Stimulated activated CD4-positive, alpha-beta T cell treated with anti-CD3 and anti-CD28 coated beads, Interleukin-15, amount 100 ng/mL, for 24 hours (primary cell): ENCODE data around the gene PTPRO.

Experiments used
- DNase-seq: peaks from one replicate; pipeline ENCODE4 v3.0.0-alpha.2; 2020

The PTPRO gene

GRCh38 chr12:15322164-15323061 is at the start of gene PTPRO:
Gene PTPRO, plus strand, starts transcription at chr12:15322508.
- DNase-seq: peak; percentile 9

DNA sequence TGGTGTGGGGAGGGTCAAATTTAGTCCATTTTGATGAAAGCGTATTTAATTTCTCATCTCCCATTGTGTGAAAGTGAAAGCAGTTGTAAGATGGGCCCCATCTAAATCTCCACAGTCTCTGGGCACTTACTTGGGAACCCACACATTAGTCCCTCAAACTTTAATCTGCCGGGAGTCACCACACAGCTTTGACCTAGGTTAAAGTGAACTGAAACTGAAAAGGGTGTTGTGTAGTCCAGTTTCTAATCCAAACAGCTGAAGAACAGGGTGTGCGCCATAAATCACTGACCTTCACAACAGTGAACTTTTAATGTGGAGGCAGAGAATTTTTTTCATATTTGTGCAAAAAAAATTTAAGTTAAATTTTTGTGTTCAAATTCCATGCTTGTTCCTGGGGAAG is 48.4 kb upstream of the PTPRO start:
- DNase-seq: no peak

DNA sequence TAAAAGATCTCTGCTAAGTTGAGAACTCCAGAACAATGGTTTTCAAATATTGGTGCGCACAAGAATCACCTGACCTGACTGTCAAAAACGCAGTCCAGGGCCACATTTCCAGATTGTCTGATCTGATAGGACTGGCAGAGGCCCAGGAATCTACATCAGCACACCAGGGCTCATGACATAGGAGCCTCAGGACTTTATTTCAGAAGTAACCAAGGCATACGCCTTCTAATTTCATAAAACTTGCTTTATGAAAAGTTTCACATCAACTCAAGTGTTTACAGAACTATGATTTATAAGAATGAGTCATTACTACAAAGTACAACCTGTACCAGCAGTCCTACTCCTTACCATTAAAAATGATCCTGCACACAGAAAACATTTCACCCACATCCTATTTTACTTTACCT is 47.7 kb upstream of the PTPRO start:
- DNase-seq: no peak

GRCh38 chr12:15276088-15276698 is 46.1 kb upstream of the PTPRO start:
- peak; percentile 4 for DNase-seq

DNA sequence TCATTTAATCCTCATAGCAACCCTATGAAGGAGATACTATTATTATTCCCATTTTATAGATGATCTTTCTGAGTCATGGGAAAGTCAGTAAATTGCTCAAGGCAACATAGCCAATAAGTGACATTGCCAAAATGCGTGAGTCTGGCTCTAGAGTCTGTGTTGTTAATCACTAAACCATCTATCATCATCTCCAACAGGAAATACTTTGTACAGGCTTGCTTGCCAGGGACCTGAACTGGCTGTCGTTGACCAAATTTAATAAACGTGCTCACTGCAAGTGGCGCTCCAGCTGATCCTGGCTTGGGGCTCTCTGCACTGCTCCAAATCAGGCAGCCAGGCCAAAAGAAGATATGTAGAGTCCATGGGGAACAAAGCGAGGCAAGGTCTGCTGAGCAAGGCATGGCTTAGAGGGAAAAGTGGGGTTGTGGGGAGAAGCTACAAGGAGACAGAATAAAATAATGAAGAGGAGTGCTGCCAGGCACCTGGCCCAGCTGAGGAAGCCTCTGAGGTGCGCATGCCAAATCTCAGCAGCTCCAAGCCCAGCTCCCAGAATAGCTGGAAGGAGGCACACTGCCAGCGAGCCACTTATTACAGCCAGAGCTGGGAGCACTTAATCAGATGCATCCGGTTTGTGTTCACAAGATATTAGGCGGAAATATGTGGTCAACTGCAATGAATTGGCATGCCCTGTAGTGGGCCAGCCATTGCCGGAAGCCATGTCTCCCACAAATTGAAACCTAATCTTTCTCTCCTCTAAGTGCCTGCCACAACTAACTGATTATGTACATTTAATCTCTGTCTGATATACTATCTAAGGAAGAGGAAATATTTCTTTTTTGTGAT is 43.3 kb upstream of the PTPRO start:
- peak; percentile 2 for DNase-seq

DNA sequence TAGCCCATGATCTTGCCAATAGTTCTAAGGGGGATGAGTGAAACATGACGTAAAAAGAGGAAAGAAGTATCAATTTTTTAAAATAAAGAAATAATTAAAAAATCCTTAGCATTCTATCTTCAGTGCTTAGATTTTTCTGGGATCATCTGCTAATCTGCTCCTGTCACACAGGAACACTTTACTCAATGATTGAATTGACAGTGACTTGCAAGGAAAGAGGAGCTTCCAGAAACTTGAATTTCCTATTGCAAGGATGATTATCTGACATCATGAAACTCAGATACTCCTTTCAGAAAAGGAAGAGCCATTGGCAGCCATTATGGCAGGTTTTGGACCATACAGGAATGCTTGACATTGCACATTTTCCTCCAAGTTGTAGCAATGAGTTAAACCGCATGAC is 41.4 kb upstream of the PTPRO start:
- no peak for DNase-seq

- no peak for DNase-seq
These were observed 33.1 kb upstream of the PTPRO start for GRCh38 chr12:15289192-15289591.

DNA sequence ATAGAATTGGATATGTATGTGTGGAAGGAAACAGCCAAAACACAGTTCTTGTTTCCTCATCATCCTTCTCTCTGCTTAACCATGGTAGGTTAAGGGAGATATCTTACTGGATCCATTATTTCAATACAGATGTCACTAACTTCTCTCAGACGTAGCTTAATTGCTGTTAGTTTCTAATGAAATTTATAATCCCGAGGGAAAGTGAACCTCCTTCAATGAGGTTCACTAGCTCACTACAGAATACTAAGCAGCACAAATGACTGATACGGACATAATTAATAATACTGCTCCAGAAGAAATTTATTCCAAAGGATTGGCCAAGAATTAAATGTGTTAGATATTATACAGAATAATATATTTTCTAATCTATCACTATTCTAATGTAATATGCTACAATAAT is 28.6 kb upstream of the PTPRO start:
- DNase-seq: no peak

- no peak for DNase-seq
These were observed 22.4 kb upstream of the PTPRO start for GRCh38 chr12:15299947-15300346.

- DNase-seq: no peak
These were observed 18.0 kb upstream of the PTPRO start for GRCh38 chr12:15304296-15304695.

DNA sequence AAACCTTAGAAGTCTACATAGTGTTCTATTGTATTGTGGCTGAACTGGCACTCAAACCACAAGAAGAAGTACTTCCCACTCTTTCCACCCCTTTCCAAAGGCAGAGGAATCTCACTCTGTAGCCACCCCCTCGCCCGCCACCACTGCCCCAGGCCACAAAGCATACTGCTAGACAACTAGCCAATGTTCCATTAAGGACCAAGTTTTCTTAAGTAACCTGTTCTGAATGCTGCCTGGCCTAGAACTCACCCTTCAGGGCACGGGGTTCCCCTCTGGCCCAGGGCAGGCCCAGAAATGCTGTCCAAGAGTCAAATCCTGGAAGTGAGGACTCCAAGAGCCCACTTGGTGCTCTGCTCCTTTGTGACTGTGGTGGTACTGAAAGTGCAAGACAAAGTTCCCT is 15.7 kb upstream of the PTPRO start:
- DNase-seq: no peak

DNA sequence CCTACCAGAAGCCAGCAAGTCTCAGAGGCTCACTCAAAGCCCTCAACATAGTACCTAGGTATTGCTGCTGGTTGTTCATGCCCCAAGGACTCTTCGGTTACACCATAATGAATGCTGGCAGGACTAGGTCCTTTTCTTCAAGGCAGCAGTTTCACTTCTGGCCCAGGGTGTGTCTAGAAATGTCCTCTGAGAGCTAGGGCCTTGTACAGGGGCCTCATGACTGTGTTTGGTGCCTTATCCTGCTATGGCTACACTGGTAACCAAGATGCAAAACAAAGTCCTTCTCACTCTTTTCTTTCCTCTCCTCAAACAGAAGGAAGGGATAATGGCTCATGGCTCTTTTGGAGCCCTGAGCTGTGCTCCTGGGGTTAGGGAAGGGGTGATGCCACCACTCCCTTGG is 15.2 kb upstream of the PTPRO start:
- no peak for DNase-seq

DNA sequence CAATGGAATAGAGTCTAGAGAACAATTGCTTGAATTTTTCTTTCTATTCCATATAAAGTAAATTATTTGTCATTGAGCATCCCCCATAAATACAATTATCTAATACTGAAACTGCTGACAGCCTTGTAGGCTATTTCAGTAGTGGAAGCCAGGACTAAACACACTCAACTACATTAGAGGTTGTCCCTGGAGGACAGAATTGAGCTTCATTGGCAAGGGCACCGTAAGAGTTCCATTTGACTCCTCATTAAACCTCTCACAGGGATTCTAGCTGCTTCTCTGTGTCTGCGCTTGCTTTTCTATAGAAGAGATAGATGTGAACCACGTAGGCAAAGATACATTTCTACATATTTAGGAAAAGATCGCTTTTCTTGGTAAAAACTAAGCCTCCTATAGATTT is 3.5 kb upstream of the PTPRO start:
- DNase-seq: no peak

DNA sequence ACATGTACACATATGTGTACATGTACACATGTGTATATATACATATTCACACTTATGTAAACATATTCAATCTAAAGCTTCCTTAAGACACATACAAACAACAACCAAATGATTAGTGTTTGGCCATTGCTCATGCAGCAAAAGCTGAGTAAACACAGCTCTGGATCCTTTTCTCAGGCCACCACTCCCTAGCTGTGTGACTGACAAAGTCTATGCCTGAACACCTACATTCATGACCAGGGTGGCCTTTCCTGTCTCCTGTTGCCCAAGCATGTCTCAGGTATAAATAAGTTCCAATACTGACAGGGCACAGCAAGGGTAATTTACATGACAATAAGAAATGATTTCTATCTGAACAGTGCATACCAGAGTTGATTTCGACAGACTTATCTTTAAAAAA is 1.4 kb upstream of the PTPRO start:
- no peak for DNase-seq

GRCh38 chr12:15323480-15323879 is 1.2 kb downstream of the PTPRO start:
- no peak for DNase-seq

DNA sequence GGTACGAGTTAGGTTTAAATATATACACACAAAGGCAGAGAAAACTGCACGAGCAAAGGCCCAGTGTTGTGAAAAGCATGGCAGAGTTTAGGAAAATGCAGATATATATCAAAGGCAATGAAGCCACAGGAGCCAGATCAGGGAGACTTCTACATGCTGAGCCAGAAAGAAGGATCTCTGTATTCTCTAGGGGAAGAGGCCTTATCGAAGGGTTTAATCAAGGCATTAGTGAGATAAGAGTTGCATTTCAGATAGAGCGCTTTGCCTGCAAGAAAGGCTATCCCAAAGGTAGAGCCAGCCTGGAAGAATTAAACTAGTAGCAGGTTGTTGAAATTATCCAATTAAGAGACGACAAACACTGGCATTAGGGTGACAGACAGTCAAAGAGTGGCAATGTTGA is 7.6 kb downstream of the PTPRO start:
- DNase-seq: no peak

DNA sequence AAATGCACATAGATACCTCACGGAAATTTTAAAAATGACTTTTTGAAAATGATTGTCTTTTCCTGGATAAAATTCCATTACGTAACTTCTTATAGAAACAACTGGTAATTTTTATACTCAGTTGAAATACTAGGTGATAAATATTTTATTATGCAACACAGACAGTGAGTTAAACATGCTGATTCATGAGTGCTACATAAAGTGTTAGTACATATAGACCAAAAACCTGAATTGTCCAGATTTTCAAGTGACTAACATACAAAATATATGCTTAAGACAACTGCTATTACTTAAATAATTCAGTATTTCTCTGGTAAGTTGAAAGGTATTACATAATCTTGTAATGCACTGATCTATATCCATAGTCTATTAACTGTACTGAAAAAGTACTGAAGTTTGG is 11.9 kb downstream of the PTPRO start:
- no peak for DNase-seq

DNA sequence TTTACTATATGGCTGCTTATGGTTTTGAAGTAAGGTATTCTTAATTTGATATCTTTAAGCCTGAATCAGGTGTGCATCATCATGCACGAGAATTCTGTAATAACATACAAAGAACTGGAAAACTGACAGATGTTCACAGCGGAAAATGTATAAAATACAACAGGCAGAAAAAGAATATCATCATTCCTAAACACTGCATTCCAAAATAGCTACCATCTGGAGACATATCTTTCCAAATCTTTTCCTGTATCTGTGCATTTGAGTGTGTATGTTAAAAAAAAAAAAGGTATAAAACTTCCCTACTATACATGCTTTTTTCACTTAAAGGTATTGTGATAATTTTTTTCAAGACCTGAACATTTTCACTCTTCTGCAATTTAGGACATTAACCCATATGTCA is 13.7 kb downstream of the PTPRO start:
- no peak for DNase-seq

GRCh38 chr12:15336768-15337553 is 14.7 kb downstream of the PTPRO start:
- DNase-seq: no peak

DNA sequence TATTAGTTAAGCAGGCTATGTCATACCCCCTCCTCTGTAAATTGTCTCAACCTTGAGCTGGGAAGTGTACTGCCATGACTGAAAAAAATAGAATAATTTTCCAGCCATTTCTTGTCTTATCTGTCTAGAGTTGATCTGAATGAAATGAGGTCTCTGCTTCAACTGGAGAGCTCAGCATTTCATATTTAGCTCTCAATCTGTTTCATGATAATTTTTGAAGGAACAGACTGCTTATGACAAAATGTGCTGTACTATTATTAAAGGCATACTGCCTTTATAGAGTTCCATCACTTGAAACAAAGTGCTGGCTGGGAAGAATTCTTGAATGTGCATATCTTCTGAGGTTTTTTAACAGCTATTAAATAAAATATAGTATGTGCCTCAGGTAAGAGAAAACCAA is 19.1 kb downstream of the PTPRO start:
- DNase-seq: no peak

DNA sequence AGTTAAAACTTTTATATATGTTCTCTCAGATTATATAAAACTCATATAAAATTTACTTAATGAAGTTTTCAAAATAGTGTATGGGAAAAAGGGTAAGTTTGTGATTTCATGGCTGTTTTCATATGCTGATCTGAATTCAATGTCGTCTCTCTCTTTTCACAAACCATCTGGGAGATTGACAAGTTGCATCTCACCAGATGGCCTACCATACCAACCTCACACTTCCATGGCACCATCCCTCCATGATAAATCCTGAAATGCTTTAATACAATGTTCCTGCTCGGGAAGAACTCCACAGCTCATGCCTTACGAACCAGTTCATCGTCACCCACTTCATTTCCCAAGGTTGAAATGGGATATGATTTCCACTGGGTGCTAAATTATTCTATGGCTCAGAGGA is 22.3 kb downstream of the PTPRO start:
- no peak for DNase-seq

DNA sequence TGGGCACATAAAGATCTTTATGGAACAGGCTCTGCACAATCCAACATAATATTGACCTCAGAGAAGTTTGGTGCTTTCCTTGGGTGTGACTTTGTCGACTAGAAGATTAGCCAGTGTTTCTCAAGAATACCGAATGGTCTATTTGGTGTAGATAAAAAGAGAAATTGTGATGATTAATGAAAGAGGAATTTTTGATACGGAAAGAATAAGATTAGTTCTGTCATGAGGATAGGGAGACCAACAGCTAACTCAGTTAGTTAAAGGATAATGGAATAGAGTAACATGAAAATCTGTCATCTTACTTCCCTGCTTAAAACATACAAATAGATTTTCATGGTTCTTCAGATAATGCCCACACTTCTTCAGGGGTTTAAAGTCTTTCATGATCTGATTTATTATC is 24.2 kb downstream of the PTPRO start:
- DNase-seq: no peak

DNA sequence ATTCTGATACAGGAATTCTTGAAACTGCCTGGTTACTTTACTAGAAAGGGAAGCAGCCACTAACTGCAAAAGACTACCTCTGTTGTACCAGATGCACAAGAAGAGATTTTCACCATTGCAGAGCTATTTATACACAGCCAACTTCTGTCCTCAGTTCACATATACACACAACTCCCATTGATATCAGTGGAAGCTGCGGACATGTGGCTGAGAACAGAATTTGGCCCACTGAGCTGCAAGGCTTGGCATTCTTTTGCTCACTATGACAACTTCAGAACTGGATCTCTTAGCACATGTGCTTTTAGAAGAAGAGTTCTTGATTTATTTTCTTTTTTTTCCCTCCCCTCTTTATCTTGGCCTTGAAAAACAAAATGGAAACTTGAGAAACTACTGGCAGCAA is 28.3 kb downstream of the PTPRO start:
- no peak for DNase-seq
